Lower leg skin (tissue), 4 donors: ENCODE measurements around the gene LAMA4. TPM values are rescaled to one million over a fixed set of nuclear protein-coding genes. Genes with fewer than 3 reads are reported as not detected.

Experiments
- DNase-seq, 2 donors: peaks; one replicate each; pipeline ENCODE4 v3.0.0-alpha.2; 2019; ENCODE audit warnings: low spot score in 2 of 2
- H3K4me3 ChIP-seq: fragments of 200-600 bp; sonication (generic); 2 replicates; pipeline ENCODE4 v1.5.1; 2017; ENCODE audit warnings: mild to moderate bottlenecking, low read depth; ENCODE audit not compliant: poor library complexity, severe bottlenecking
- POLR2A ChIP-seq, 2 donors: fragments of 450-650 bp; IDR thresholded peaks; one replicate each; pipeline ENCODE4 v1.6.1; 2016 to 2017; ENCODE audit warnings: antibody characterized with exemption in 2 of 2, mild to moderate bottlenecking in 1 of 2, moderate library complexity in 1 of 2
- WGBS, 2 donors: methylation state at CpG; one replicate each; pipeline ENCODE4 v1.1.5; 2018; 5-methylcytosine and 5-hydroxymethylcytosine counted together
- intact Hi-C: fragments of 100-400 bp; cut with DNase I; formaldehyde crosslinking; loops from one replicate; pipeline ENCODE4 v1.15.0; 2023; ENCODE audit warnings: low total_unique reads
- total RNA-seq, 4 donors: library from RNA; depleted of rRNA; stranded (reverse); fragments of >200 nt; gene quantifications; one replicate each; pipeline ENCODE4 v1.1.0, GENCODE V29; 2016
- TF ChIP-seq, protein P1 (sequence below), 3 donors: fragments of 450-650 bp; IDR thresholded peaks; one replicate each; pipeline ENCODE4 v1.5.1; 2016; ENCODE audit warnings: antibody characterized with exemption in 3 of 3, mild to moderate bottlenecking in 3 of 3, moderate library complexity in 2 of 3

LAMA4 gene
- total RNA-seq, 4 donors from 2014 or later, result 11.0 to 18.7 (median 17.4) TPM

DNA sequence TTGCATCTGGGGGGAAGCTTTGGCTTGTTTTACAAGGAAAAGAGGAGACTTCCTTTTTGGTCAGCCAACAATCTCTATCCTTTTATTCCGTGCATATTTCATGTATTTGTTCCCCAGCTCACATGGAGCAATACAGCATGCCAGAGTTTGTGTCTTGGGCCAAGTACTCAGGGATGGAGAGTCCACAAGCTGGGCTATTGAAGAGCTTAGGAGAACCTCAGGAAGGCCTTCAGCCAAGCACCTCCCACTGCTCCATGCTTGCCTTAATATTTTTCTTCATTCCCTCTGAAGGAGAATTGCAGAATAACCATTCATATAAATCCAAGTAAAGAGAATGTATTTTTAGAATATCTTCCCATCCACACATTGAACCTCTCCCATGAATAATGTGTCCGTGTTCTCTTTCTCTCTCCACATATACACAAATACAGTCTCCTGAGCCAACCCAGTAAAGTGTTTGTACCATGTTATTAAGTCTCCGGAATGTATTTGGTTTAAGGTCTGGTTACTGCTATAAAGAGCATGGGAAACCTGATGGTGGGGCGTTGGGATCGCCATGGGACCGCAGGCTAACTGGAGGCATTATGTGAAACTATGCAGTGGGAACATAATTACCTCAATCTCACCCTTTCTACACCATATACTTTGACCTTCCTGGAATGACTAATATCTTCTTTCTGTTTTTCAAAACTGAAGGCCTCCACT, 3.0 kb downstream of the LAMA4 start:
- H3K4me3 ChIP-seq, result no peak overlapping the region
- intact Hi-C loops, result no loop called here
- no peak for TF ChIP-seq POLR2A (IDR thresholded peaks at IDR 0.05)
- WGBS, 2 donors, result 48 to 56% methylated on average over 6 of the region's 6 CpGs
- peak; percentile 77 to 91 for DNase-seq

DNA sequence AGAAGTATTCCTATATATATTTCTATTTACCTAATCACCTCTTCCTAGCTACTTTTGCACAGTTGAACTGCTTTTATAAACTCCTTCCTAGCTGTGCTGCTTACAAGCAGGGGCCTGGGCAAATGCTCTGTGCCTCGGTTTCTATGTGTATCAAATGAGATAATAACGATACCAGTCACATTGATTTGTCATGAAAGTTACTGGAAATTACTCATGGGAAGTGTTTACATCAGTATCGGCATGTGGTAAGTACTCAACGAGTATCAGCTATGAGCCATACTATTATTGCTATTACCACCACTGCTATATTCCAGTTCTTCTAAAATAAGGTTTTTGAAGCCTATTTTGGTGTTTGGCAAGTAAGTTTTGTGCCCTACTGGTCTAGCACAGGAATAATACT, 4.9 kb downstream of the LAMA4 start:
- intact Hi-C loops, result no loop called here
- WGBS, 2 donors, result 66 to 77% methylated on average over 4 of the region's 4 CpGs
- H3K4me3 ChIP-seq, result no peak overlapping the region
- TF ChIP-seq POLR2A (IDR thresholded peaks at IDR 0.05), result no peak
- TF ChIP-seq, protein P1, sequence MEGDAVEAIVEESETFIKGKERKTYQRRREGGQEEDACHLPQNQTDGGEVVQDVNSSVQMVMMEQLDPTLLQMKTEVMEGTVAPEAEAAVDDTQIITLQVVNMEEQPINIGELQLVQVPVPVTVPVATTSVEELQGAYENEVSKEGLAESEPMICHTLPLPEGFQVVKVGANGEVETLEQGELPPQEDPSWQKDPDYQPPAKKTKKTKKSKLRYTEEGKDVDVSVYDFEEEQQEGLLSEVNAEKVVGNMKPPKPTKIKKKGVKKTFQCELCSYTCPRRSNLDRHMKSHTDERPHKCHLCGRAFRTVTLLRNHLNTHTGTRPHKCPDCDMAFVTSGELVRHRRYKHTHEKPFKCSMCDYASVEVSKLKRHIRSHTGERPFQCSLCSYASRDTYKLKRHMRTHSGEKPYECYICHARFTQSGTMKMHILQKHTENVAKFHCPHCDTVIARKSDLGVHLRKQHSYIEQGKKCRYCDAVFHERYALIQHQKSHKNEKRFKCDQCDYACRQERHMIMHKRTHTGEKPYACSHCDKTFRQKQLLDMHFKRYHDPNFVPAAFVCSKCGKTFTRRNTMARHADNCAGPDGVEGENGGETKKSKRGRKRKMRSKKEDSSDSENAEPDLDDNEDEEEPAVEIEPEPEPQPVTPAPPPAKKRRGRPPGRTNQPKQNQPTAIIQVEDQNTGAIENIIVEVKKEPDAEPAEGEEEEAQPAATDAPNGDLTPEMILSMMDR (IDR thresholded peaks at IDR 0.05), result no peak
- DNase-seq, result no peak

DNA sequence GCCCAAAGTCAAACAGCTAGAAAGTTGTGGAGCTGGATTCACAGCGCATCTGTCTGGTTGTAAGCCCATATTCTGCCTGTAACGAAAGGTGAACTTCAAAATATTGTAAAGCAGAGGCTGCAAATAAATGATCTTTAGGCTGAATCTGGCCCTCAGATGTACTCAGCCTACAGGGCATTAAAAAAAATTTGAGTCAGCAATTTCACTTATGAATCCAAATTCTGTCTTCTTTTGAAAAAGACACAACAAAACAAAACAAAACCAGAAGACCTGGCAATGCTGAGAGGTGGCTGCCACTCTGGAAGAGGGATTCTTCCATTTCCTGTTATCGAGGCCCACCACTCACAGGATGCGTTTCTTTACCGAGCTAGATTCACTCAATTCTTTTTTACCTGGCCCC, 7.1 kb downstream of the LAMA4 start:
- H3K4me3 ChIP-seq, result no peak overlapping the region

DNA sequence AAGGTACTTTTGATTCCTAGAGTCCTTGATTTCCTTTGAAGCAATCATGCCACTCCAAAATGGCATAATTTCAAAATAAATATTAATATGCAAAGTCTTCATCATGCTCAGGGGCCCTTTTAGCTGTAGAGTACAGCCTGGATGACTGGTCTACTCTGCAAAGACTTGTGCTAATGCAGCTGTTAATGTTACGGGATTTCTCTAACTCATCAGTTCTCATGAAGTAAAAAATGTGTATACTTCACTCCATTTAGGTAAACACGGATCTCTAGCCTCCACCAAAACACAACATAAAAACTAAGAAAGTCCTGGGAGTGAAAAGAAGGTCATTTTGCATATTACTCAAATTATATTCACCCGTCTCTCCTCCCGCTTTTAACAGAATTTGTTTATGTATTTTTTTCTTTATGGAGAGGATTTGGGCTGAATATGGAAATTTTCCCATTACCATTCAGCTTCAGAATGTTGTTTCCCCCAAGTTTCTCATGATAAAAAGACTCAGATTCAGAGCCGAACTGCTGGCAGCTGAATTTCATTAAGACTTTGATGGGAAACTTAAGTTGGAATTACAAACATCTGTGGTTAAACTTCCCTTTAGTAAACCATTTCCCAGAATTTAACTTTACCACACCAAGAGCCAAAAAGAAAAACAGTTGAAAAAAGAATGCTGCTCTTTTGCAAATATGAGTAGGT, 8.7 kb downstream of the LAMA4 start:
- TF ChIP-seq POLR2A (IDR thresholded peaks at IDR 0.05), result no peak
- TF ChIP-seq, protein P1 (IDR thresholded peaks at IDR 0.05), result no peak
- 50 to 59% methylated on average over 5 of the region's 5 CpGs for WGBS, 2 donors
- intact Hi-C loops, result no loop called here
- no peak for DNase-seq
- H3K4me3 ChIP-seq, result no peak overlapping the region

More for the DNA sequence above, 7.1 kb downstream of the LAMA4 start:
- no peak for DNase-seq
- TF ChIP-seq, protein P1 (IDR thresholded peaks at IDR 0.05), result no peak
- no peak for TF ChIP-seq POLR2A (IDR thresholded peaks at IDR 0.05)
- WGBS, 2 donors, result 60 to 65% methylated on average over 5 of the region's 5 CpGs
- intact Hi-C loops, result no loop called here

DNA sequence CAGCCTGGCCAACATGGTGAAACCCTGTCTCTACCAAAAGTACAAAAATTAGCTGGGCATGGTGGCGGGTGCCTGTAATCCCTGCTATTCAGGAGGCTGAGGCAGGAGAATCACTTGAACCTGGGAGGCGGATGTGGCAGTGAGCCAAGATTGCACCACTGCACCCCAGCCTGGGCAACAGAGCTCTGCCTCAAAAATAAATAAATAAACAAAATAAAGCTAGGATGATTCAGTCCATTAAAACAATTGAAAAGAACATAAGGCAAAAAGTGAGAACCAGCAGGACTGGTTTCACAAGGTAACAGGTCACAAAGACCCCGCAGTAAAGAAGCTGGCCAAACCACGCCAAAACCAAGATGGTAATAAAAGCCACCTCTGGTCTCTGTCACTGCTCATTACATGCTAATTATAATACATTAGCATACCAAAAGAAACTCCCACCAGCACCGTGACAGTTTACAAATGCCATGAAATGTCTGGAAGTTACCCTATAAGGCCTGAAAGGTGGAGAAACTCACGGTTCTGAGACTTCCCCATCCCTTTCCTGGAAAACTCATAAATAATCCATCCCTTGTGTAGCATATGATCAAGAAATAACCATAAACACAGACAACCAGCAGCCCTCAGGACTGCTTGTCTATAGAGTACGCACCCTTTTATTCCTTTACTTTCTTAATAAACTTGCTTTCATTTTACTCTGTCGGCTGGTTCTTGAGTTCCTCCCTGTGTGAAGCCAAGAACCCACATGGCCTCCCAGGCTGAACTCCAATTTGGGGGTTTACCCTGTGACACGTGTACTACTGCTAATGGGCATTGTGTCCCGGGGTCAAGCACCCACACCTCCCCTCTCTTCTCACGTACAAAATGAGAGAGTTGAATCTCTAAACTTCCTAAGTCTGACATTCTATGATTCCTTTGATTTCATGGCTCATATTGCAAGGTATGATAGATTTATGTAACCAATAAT, 10.2 kb downstream of the LAMA4 start:
- intact Hi-C loops, result no loop called here
- no peak for DNase-seq
- WGBS, 2 donors, result 38 to 46% methylated on average over 11 of the region's 11 CpGs
- TF ChIP-seq, protein P1 (IDR thresholded peaks at IDR 0.05), result no peak
- no peak for TF ChIP-seq POLR2A (IDR thresholded peaks at IDR 0.05)
- no peak overlapping the region for H3K4me3 ChIP-seq
